Measurements from ENCODE around the gene IGSF11. TPM values are rescaled to one million over a fixed set of nuclear protein-coding genes. Genes with fewer than 3 reads are reported as not detected.

Gene IGSF11
- total RNA-seq, 1 donor from 2014 or later = 3.4 TPM

DNA sequence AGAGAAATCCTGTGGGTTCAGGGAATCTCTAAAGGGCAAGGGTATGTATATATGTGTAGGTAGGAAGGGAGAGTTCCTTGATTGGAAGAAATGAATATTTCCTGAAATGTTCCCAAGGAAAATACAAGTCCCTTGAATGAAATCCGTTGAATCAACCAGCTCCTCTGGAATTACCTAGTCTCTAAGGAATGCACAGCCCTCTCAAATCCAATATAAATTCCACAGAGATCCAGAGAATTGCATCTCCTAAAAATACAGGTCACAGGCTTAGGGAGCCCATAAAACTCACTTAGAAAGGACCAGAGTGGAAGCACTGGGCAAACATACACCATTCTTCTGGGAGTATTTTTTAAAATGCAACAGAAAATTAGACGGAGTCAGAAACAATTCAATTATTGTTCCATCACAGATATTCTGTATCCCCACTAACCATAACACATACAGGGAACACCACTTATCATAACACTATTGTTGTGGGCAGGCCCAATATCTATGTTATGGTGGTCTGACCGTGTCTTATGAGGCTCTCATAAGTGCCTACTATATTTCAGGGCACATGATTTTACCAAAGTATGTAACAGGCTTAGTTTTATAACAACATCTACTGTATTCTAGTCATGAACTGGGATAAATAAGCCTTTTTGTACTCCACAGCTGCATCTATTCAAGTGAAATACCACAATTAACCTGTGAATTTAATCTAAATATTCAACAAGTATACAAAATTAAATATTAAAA lies 43.7 kb downstream of the IGSF11 start:
- intact Hi-C loops (cut with DNase I) = no loop called here
- Histone ChIP-seq H3K4me3 (no peak overlapping the region), H3K27ac (no peak overlapping the region), H3K4me1 (no peaks in the 10 kb centered on the region), H3K9me3 (no peaks in the 10 kb centered on the region), H3K36me3 (no peaks in the 10 kb centered on the region), H3K27me3 (no peaks in the 10 kb centered on the region)
- TF ChIP-seq POLR2AphosphoS5 (IDR thresholded peaks at IDR 0.05; ENCODE audit: insufficient read depth in 1 of 2, low read depth in 1 of 2) (no peak), POLR2A (IDR thresholded peaks at IDR 0.05) (no peak)
- TF ChIP-seq, protein P1, sequence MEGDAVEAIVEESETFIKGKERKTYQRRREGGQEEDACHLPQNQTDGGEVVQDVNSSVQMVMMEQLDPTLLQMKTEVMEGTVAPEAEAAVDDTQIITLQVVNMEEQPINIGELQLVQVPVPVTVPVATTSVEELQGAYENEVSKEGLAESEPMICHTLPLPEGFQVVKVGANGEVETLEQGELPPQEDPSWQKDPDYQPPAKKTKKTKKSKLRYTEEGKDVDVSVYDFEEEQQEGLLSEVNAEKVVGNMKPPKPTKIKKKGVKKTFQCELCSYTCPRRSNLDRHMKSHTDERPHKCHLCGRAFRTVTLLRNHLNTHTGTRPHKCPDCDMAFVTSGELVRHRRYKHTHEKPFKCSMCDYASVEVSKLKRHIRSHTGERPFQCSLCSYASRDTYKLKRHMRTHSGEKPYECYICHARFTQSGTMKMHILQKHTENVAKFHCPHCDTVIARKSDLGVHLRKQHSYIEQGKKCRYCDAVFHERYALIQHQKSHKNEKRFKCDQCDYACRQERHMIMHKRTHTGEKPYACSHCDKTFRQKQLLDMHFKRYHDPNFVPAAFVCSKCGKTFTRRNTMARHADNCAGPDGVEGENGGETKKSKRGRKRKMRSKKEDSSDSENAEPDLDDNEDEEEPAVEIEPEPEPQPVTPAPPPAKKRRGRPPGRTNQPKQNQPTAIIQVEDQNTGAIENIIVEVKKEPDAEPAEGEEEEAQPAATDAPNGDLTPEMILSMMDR (IDR thresholded peaks at IDR 0.05) = no peak
- no peak for DNase-seq (ENCODE audit: extremely low spot score in 2 of 2)

GRCh38 chr3:118988198-118989130 lies 46.2 kb downstream of the IGSF11 start:
- no peaks in the 10 kb centered on the region for H3K27me3 ChIP-seq
- H3K9me3 ChIP-seq = no peaks in the 10 kb centered on the region
- intact Hi-C loops (cut with DNase I) = no loop called here
- no peaks in the 10 kb centered on the region for H3K4me1 ChIP-seq
- TF ChIP-seq POLR2AphosphoS5 (IDR thresholded peaks at IDR 0.05; ENCODE audit: insufficient read depth in 1 of 2, low read depth in 1 of 2) (no peak), POLR2A (IDR thresholded peaks at IDR 0.05) (no peak)
- TF ChIP-seq, protein P1 (IDR thresholded peaks at IDR 0.05) = no peak
- no peak for DNase-seq (ENCODE audit: extremely low spot score in 2 of 2)
- H3K27ac ChIP-seq = no peak overlapping the region
- no peak overlapping the region for H3K4me3 ChIP-seq
- no peaks in the 10 kb centered on the region for H3K36me3 ChIP-seq

DNA sequence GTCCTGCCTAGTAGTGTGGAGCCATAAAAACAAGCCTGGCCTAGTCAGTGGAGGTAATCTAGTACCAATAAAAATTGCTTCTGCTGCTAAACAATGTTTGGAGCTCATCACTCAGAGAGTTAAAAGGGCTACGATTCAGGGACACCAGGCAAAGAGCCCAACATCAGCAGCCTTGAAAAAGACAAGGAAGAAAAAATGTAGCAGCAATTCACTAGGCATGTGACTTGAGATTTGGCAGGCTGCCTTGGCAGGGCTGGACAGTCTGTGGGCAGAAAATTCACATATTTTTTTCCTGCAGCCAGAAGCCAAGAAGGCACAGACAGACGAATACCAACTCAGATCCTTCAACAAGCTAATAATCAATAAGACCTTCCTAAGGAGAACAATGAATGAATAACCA lies 47.2 kb downstream of the IGSF11 start:
- no peak for DNase-seq (ENCODE audit: extremely low spot score in 2 of 2)
- Histone ChIP-seq H3K36me3 (no peaks in the 10 kb centered on the region), H3K27me3 (no peaks in the 10 kb centered on the region), H3K9me3 (no peaks in the 10 kb centered on the region), H3K27ac (no peak overlapping the region), H3K4me1 (no peaks in the 10 kb centered on the region), H3K4me3 (no peak overlapping the region)
- no peak for TF ChIP-seq POLR2A (IDR thresholded peaks at IDR 0.05)
- TF ChIP-seq, protein P1 (IDR thresholded peaks at IDR 0.05) = no peak
- no peak for TF ChIP-seq POLR2AphosphoS5 (IDR thresholded peaks at IDR 0.05; ENCODE audit: insufficient read depth in 1 of 2, low read depth in 1 of 2)
- intact Hi-C loops (cut with DNase I) = no loop called here

DNA sequence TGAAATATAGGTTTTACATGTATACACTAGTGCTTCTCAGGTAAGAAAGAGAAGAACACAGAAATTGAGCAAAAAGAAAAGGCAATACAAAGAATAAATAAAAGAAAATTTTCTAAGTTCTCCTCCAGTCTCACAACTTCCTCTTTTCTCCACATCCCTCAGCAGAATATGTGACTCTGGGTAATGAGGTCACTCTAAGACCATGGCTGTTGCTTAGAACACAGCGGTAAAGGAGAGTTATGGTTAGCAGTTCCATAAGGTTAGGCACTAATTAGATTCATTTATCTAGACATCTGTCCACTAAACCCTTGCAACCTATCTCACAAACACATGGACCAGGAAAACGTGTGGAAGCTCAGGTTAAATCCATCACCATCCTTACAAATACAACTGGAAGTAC lies 47.9 kb downstream of the IGSF11 start:
- no peaks in the 10 kb centered on the region for H3K4me1 ChIP-seq
- no peak for DNase-seq (ENCODE audit: extremely low spot score in 2 of 2)
- H3K27me3 ChIP-seq = no peaks in the 10 kb centered on the region
- no peak for TF ChIP-seq POLR2A (IDR thresholded peaks at IDR 0.05)
- TF ChIP-seq, protein P1 (IDR thresholded peaks at IDR 0.05) = no peak
- TF ChIP-seq POLR2AphosphoS5 (IDR thresholded peaks at IDR 0.05; ENCODE audit: insufficient read depth in 1 of 2, low read depth in 1 of 2) = no peak
- intact Hi-C loops (cut with DNase I) = no loop called here
- no peaks in the 10 kb centered on the region for H3K9me3 ChIP-seq
- H3K36me3 ChIP-seq = no peaks in the 10 kb centered on the region
- H3K4me3 ChIP-seq = no peak overlapping the region
- no peak overlapping the region for H3K27ac ChIP-seq

Measured in vagina (tissue), 2 donors.